K562 (cell line): ENCODE measurements around the gene DRC3.

Source experiments
- IRF2 ChIP-seq: sonication (generic); formaldehyde crosslinking; IDR thresholded peaks from 2 replicates; pipeline ENCODE4 v1.8.1; 2022; ENCODE audit warnings: mild to moderate bottlenecking, missing genetic modification reagents
- MYNN ChIP-seq, 2 experiments: sonication (generic); formaldehyde crosslinking in 1 of 2; IDR thresholded peaks; 2 replicates each; pipeline versions ENCODE4 v1.5.0 to v1.6.1; 2016 to 2020; ENCODE audit warnings: antibody characterized with exemption in 1 of 2, missing genetic modification reagents in 1 of 2
- POLR2AphosphoS5 ChIP-seq: IDR thresholded peaks from 2 replicates; pipeline ENCODE4 v1.6.1; 2011; ENCODE audit warnings: mild to moderate bottlenecking, low read depth, low read length, moderate library complexity; ENCODE audit not compliant: control insufficient read depth, insufficient read depth
- RFX5 ChIP-seq: IDR thresholded peaks from 2 replicates; pipeline ENCODE4 v1.6.1; 2011; ENCODE audit warnings: low read depth, mild to moderate bottlenecking, improper control_type of control experiment, low read length
- ZNF24 ChIP-seq: fragments of 450-650 bp; IDR thresholded peaks from 2 replicates; pipeline ENCODE4 v1.6.1; 2016
- ZNF77 ChIP-seq: fragments of 250-450 bp; sonication (Bioruptor Pico); IDR thresholded peaks from 2 replicates; pipeline ENCODE4 v1.5.0; 2020
- TF ChIP-seq, protein P1 (sequence below): sonication (generic); formaldehyde crosslinking; IDR thresholded peaks from 2 replicates; pipeline ENCODE4 v1.8.0; 2022; ENCODE audit warnings: mild to moderate bottlenecking, missing genetic modification reagents
- TF ChIP-seq, protein P2 (sequence below): sonication (generic); formaldehyde crosslinking; IDR thresholded peaks from 2 replicates; pipeline ENCODE4 v1.5.0; 2020; ENCODE audit warnings: missing genetic modification reagents
- TF ChIP-seq, protein P3 (sequence below): fragments of 250-450 bp; sonication (Bioruptor Pico); IDR thresholded peaks from 2 replicates; pipeline ENCODE4 v1.4.0; 2020; ENCODE audit warnings: mild to moderate bottlenecking, moderate library complexity
- TF ChIP-seq, protein P4 (sequence below): fragments of 200-800 bp; sonication (Bioruptor generic); IDR thresholded peaks from 2 replicates; pipeline ENCODE4 v1.6.1; 2016; ENCODE audit warnings: missing genetic modification characterization, missing compliant biosample characterization
- TF ChIP-seq, protein P5 (sequence below): IDR thresholded peaks from 2 replicates; pipeline ENCODE4 v1.6.1; 2012; ENCODE audit warnings: low read depth, low read length, improper control_type of control experiment, borderline replicate concordance
- TF ChIP-seq, protein P6 (sequence below), 3 experiments: IDR thresholded peaks in 2 of 3; conservative IDR thresholded peaks in 1 of 3; 2 replicates each; pipeline ENCODE4 v1.5.1; 2011 to 2012; ENCODE audit warnings: low read length in 3 of 3, mild to moderate bottlenecking in 3 of 3, control low read depth in 2 of 3, improper control_type of control experiment in 1 of 3, inconsistent platforms in 1 of 3, low read depth in 1 of 3, mixed read lengths in 1 of 3, moderate library complexity in 1 of 3; ENCODE audit not compliant: insufficient read depth in 2 of 3
- TF ChIP-seq, protein P7 (sequence below): fragments of 450-650 bp; formaldehyde crosslinking; IDR thresholded peaks from 2 replicates; pipeline ENCODE4 v1.4.0; 2020; ENCODE audit warnings: mild to moderate bottlenecking, mixed read lengths

DNA sequence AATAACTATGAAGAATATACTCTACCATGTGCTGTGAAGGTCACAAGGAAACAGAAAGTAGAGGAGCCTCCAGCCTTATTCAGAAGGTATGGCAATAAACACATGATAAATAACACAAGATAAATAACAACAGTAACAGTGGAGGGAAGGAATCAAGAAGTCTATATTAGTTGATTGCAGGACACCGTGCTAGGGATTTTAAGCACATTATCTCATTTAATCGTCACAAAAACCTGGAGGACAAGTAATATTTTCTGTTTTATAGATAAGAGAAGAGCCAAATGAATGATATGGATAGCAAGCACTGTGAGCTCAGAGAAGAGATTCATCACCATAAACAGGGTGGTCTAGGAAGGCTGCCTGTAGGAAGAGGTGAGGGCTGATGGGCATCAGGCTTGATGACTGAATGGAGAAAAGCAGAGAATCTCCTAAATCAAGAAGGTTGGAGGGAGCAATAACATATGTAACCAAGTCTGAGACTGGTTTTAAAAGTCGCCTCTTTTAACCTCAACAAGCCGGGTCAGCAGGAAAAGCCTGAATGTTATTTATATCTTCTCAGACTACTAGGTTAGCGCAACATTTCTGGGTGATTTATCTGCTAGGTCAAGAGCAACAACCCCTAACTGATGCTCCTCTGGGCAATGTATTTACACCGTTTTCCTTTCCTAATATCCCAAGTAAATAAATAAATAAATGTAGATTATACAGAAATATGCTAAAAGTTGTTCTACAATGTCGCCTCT lies 8.8 kb upstream of the DRC3 start:
- TF ChIP-seq, protein P1, sequence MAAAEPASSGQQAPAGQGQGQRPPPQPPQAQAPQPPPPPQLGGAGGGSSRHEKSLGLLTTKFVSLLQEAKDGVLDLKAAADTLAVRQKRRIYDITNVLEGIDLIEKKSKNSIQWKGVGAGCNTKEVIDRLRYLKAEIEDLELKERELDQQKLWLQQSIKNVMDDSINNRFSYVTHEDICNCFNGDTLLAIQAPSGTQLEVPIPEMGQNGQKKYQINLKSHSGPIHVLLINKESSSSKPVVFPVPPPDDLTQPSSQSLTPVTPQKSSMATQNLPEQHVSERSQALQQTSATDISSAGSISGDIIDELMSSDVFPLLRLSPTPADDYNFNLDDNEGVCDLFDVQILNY (CRISPR knock-in tag): no peak
- TF ChIP-seq MYNN (IDR thresholded peaks at IDR 0.05) (no peak), MYNN (CRISPR knock-in tag; IDR thresholded peaks at IDR 0.05) (no peak), POLR2AphosphoS5 (no peak), ZNF77 (CRISPR knock-in tag) (no peak), RFX5 (no peak), IRF2 (no peak), ZNF24 (no peak)
- TF ChIP-seq, protein P2, sequence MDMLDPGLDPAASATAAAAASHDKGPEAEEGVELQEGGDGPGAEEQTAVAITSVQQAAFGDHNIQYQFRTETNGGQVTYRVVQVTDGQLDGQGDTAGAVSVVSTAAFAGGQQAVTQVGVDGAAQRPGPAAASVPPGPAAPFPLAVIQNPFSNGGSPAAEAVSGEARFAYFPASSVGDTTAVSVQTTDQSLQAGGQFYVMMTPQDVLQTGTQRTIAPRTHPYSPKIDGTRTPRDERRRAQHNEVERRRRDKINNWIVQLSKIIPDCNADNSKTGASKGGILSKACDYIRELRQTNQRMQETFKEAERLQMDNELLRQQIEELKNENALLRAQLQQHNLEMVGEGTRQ: no peak
- TF ChIP-seq, protein P3, sequence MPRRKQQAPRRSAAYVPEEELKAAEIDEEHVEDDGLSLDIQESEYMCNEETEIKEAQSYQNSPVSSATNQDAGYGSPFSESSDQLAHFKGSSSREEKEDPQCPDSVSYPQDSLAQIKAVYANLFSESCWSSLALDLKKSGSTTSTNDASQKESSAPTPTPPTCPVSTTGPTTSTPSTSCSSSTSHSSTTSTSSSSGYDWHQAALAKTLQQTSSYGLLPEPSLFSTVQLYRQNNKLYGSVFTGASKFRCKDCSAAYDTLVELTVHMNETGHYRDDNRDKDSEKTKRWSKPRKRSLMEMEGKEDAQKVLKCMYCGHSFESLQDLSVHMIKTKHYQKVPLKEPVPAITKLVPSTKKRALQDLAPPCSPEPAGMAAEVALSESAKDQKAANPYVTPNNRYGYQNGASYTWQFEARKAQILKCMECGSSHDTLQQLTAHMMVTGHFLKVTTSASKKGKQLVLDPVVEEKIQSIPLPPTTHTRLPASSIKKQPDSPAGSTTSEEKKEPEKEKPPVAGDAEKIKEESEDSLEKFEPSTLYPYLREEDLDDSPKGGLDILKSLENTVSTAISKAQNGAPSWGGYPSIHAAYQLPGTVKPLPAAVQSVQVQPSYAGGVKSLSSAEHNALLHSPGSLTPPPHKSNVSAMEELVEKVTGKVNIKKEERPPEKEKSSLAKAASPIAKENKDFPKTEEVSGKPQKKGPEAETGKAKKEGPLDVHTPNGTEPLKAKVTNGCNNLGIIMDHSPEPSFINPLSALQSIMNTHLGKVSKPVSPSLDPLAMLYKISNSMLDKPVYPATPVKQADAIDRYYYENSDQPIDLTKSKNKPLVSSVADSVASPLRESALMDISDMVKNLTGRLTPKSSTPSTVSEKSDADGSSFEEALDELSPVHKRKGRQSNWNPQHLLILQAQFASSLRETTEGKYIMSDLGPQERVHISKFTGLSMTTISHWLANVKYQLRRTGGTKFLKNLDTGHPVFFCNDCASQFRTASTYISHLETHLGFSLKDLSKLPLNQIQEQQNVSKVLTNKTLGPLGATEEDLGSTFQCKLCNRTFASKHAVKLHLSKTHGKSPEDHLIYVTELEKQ (CRISPR knock-in tag): no peak
- TF ChIP-seq, protein P4, sequence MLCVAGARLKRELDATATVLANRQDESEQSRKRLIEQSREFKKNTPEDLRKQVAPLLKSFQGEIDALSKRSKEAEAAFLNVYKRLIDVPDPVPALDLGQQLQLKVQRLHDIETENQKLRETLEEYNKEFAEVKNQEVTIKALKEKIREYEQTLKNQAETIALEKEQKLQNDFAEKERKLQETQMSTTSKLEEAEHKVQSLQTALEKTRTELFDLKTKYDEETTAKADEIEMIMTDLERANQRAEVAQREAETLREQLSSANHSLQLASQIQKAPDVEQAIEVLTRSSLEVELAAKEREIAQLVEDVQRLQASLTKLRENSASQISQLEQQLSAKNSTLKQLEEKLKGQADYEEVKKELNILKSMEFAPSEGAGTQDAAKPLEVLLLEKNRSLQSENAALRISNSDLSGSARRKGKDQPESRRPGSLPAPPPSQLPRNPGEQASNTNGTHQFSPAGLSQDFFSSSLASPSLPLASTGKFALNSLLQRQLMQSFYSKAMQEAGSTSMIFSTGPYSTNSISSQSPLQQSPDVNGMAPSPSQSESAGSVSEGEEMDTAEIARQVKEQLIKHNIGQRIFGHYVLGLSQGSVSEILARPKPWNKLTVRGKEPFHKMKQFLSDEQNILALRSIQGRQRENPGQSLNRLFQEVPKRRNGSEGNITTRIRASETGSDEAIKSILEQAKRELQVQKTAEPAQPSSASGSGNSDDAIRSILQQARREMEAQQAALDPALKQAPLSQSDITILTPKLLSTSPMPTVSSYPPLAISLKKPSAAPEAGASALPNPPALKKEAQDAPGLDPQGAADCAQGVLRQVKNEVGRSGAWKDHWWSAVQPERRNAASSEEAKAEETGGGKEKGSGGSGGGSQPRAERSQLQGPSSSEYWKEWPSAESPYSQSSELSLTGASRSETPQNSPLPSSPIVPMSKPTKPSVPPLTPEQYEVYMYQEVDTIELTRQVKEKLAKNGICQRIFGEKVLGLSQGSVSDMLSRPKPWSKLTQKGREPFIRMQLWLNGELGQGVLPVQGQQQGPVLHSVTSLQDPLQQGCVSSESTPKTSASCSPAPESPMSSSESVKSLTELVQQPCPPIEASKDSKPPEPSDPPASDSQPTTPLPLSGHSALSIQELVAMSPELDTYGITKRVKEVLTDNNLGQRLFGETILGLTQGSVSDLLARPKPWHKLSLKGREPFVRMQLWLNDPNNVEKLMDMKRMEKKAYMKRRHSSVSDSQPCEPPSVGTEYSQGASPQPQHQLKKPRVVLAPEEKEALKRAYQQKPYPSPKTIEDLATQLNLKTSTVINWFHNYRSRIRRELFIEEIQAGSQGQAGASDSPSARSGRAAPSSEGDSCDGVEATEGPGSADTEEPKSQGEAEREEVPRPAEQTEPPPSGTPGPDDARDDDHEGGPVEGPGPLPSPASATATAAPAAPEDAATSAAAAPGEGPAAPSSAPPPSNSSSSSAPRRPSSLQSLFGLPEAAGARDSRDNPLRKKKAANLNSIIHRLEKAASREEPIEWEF: no peak
- TF ChIP-seq, protein P5, sequence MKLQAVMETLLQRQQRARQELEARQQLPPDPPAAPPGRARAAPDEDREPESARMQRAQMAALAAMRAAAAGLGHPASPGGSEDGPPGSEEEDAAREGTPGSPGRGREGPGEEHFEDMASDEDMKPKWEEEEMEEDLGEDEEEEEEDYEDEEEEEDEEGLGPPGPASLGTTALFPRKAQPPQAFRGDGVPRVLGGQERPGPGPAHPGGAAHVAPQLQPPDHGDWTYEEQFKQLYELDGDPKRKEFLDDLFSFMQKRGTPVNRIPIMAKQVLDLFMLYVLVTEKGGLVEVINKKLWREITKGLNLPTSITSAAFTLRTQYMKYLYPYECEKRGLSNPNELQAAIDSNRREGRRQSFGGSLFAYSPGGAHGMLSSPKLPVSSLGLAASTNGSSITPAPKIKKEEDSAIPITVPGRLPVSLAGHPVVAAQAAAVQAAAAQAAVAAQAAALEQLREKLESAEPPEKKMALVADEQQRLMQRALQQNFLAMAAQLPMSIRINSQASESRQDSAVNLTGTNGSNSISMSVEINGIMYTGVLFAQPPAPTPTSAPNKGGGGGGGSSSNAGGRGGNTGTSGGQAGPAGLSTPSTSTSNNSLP: no peak
- TF ChIP-seq, protein P6, sequence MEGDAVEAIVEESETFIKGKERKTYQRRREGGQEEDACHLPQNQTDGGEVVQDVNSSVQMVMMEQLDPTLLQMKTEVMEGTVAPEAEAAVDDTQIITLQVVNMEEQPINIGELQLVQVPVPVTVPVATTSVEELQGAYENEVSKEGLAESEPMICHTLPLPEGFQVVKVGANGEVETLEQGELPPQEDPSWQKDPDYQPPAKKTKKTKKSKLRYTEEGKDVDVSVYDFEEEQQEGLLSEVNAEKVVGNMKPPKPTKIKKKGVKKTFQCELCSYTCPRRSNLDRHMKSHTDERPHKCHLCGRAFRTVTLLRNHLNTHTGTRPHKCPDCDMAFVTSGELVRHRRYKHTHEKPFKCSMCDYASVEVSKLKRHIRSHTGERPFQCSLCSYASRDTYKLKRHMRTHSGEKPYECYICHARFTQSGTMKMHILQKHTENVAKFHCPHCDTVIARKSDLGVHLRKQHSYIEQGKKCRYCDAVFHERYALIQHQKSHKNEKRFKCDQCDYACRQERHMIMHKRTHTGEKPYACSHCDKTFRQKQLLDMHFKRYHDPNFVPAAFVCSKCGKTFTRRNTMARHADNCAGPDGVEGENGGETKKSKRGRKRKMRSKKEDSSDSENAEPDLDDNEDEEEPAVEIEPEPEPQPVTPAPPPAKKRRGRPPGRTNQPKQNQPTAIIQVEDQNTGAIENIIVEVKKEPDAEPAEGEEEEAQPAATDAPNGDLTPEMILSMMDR (IDR thresholded peaks at IDR 0.05 in 2 of 3, conservative IDR thresholded peaks at IDR 0.05 in 1 of 3; ENCODE audit: insufficient read depth in 2 of 3, low read depth in 1 of 3, low read length in 3 of 3): no peak
- TF ChIP-seq, protein P7, sequence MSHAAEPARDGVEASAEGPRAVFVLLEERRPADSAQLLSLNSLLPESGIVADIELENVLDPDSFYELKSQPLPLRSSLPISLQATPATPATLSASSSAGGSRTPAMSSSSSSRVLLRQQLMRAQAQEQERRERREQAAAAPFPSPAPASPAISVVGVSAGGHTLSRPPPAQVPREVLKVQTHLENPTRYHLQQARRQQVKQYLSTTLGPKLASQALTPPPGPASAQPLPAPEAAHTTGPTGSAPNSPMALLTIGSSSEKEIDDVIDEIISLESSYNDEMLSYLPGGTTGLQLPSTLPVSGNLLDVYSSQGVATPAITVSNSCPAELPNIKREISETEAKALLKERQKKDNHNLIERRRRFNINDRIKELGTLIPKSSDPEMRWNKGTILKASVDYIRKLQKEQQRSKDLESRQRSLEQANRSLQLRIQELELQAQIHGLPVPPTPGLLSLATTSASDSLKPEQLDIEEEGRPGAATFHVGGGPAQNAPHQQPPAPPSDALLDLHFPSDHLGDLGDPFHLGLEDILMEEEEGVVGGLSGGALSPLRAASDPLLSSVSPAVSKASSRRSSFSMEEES (CRISPR knock-in tag): no peak
